Endothelial cell of umbilical vein (primary cell): ENCODE data around the gene VPS52. TPM values are rescaled to one million over a fixed set of nuclear protein-coding genes. Genes with fewer than 3 reads are reported as not detected.

Experiments
- BruUV-seq: library from RNA; stranded (reverse); fragments of 400-500 nt; replicated peaks from 2 replicates; lab custom pipeline; 2021; lab: Mats Ljungman, UMichigan
- CTCF ChIA-PET: fragments of 300-600, 350-600 bp; sonication (Branson Sonifier 250); formaldehyde crosslinking; loops from one replicate; lab custom pipeline; 2021; ENCODE audit warnings: antibody characterized with exemption, inconsistent platforms; lab: Charles Lee
- POLR2A ChIA-PET: fragments of 300-600, 350-600 bp; sonication (Branson Sonifier 250); formaldehyde crosslinking; loops from one replicate; lab custom pipeline; 2021; ENCODE audit warnings: antibody characterized with exemption, inconsistent platforms; lab: Charles Lee
- DNase-seq: peaks from one replicate; pipeline ENCODE4 v3.0.0-alpha.2; 2011; ENCODE audit warnings: low read depth, low spot score
- FAIRE-seq: peaks from 2 replicates; lab custom pipeline; 2011; peaks lifted over from hg19 to GRCh38; lab: Jason Lieb, UNC
- H2AFZ ChIP-seq: 2 replicates; pipeline ENCODE4 v1.6.0; 2012; ENCODE audit warnings: low read depth, low read length, control low read depth, inconsistent platforms
- H3K27ac ChIP-seq: 2 replicates; pipeline ENCODE4 v1.5.1; 2011; ENCODE audit warnings: low read depth, mild to moderate bottlenecking, control low read depth, low read length, moderate library complexity; ENCODE audit not compliant: insufficient read depth
- H3K27me3 ChIP-seq, 2 experiments: 2 replicates each; pipeline versions ENCODE4 v1.6.0 to v1.6.1; 2011; ENCODE audit warnings: low read length in 2 of 2, mixed read lengths in 1 of 2; ENCODE audit not compliant: control insufficient read depth in 2 of 2, insufficient read depth in 2 of 2
- H3K36me3 ChIP-seq, 2 experiments: 2 replicates in 1 of 2; 3 replicates in 1 of 2; pipeline ENCODE4 v1.5.1; 2011; ENCODE audit warnings: low read length in 2 of 2, mild to moderate bottlenecking in 1 of 2, moderate library complexity in 1 of 2; ENCODE audit not compliant: control insufficient read depth in 2 of 2, insufficient read depth in 2 of 2; ENCODE audit errors: extremely low read depth in 1 of 2
- H3K4me1 ChIP-seq: 3 replicates; pipeline ENCODE4 v1.5.1; 2011; ENCODE audit warnings: mild to moderate bottlenecking, low read length; ENCODE audit not compliant: control insufficient read depth, insufficient read depth; ENCODE audit errors: extremely low read depth
- H3K4me2 ChIP-seq: 2 replicates; pipeline ENCODE4 v1.6.1; 2011; ENCODE audit warnings: low read length, control low read depth, mixed read lengths; ENCODE audit not compliant: insufficient read depth
- H3K4me3 ChIP-seq, 3 experiments: fragments of 200-600 bp in 1 of 3; sonication (generic), shearing (Covaris generic) in 1 of 3; replicated peaks in 1 of 3; 2 replicates each; pipeline ENCODE4 v1.5.1; 2011 to 2016; ENCODE audit warnings: control low read depth in 3 of 3, low read length in 3 of 3, mild to moderate bottlenecking in 2 of 3, inconsistent platforms in 1 of 3, low read depth in 1 of 3, moderate library complexity in 1 of 3; ENCODE audit not compliant: insufficient read depth in 1 of 3
- H3K79me2 ChIP-seq: 2 replicates; pipeline ENCODE4 v1.6.0; 2012; ENCODE audit warnings: low read length, inconsistent platforms; ENCODE audit not compliant: control insufficient read depth, insufficient read depth
- H3K9ac ChIP-seq: replicated peaks from 2 replicates; pipeline ENCODE3; 2011; ENCODE audit warnings: low read length, control low read depth; ENCODE audit not compliant: insufficient read depth; ENCODE audit errors: extremely low read depth
- H3K9me1 ChIP-seq: replicated peaks from 3 replicates; pipeline ENCODE4 v1.6.0; 2011; ENCODE audit warnings: mild to moderate bottlenecking, low read length; ENCODE audit not compliant: control insufficient read depth, insufficient read depth; ENCODE audit errors: extremely low read depth
- H3K9me3 ChIP-seq: replicated peaks from 2 replicates; pipeline ENCODE4 v1.5.1; 2012; ENCODE audit warnings: low read length, inconsistent platforms; ENCODE audit not compliant: control insufficient read depth, insufficient read depth
- H4K20me1 ChIP-seq: replicated peaks from 2 replicates; pipeline ENCODE3; 2011; ENCODE audit warnings: mild to moderate bottlenecking, low read length; ENCODE audit not compliant: control insufficient read depth, insufficient read depth; ENCODE audit errors: extremely low read depth
- CTCF ChIP-seq, 2 donors: IDR thresholded peaks; 1 replicate in 1 of 2; 2 replicates in 1 of 2; pipeline ENCODE4 v1.5.1; 2011; ENCODE audit warnings: low read length in 2 of 2, mild to moderate bottlenecking in 2 of 2, moderate library complexity in 2 of 2, control low read depth in 1 of 2, inconsistent platforms in 1 of 2, low read depth in 1 of 2; ENCODE audit not compliant: insufficient read depth in 1 of 2; ENCODE audit errors: extremely low read depth in 1 of 2
- GATA2 ChIP-seq: IDR thresholded peaks from 2 replicates; pipeline ENCODE4 v1.7.0; 2011; ENCODE audit warnings: low read depth, mild to moderate bottlenecking, moderate library complexity, mixed read lengths, low read length; ENCODE audit not compliant: insufficient read length, insufficient read depth
- MYC ChIP-seq: IDR thresholded peaks from one replicate; pipeline ENCODE4 v1.6.1; 2011; ENCODE audit warnings: mild to moderate bottlenecking, low read depth, low read length
- dilution Hi-C: fragments of 300-500 bp; cut with MboI; formaldehyde crosslinking; loops from one replicate; pipeline ENCODE4 v1.15.0; 2019; ENCODE audit warnings: low sequenced_read_pairs; ENCODE audit not compliant: extremely low pct_ligation_motif_present
- intact Hi-C: fragments of 100-400 bp; cut with micrococcal nuclease; formaldehyde crosslinking; loops from one replicate; pipeline ENCODE4 v1.10.0; 2022
- polyA plus RNA-seq, 4 experiments: library from polyadenylated mRNA; depleted of rRNA in 3 of 4; stranded (reverse) in 3 of 4; unstranded in 1 of 4; fragments of >200 nt; gene quantifications; 2 replicates each; pipeline versions ENCODE4 v1.2.1 to v1.2.3, GENCODE V29; 2011 to 2012; ENCODE audit warnings: missing spikeins in 1 of 4
- total RNA-seq: library from RNA; stranded (reverse); gene quantifications from 2 replicates; pipeline ENCODE4 v1.2.3, GENCODE V29; 2021

Gene VPS52
- total and polyA plus RNA-seq, 2 donors (not counting 3 experiments of a cell fraction or from before 2014, with no cell fraction given): 49.2 to 112 TPM

DNA sequence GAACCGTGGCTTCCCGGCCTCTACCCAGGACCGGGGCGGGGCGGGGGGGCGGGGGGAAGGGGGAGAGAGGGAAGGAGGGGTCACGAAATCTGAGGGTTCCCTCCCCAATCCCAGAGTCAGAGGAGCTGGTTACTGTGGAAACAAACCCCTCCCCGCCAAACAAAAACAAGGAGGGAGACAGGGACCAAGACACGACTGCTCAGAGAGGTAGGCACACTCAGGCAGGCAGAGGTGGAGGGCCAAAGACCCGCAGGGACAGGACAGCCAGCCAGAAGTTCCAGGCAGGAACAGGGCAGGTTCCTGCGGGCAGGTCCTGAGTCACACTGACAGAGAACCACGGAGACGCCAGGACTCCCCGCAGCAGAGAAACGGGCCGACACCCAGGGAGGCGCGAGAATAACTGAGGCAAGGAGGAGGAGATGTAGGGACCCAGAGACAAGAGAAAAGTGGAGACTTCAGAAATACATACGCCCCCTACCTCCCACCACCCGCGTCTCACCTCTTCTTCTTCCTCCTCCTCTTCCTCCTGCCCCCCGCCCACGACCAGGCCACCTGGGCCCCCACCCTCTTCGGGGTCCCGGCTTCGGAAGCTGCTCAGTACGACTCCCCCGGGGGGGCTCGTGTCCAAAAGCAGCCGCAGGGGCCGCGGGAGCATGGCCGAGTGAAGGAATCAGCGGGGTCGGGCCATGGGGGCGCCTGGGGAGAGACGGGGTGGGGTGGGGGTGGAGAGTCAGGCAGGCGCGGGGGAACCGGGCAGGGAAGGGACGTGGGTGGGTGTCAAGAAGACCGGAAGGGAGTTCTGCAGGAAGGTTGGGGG, 26.5 kb upstream of the VPS52 start:
- Histone ChIP-seq H3K27ac (peak overlapping the region; percentile 73), H3K9me3 (no peaks in the 10 kb centered on the region), H4K20me1 (no peaks in the 10 kb centered on the region), H3K4me3 (peak overlapping the region; percentile 67 to 82 (median 75)), H3K9me1 (no peaks in the 10 kb centered on the region), H2AFZ (no peak overlapping the region), H3K4me1 (peaks cover 13% of the 10 kb centered on the region), H3K79me2 (peaks cover 16% of the 10 kb centered on the region), H3K27me3 (no peaks in the 10 kb centered on the region), H3K4me2 (peak overlapping the region; percentile 76), H3K36me3 (peaks cover 2 to 17% of the 10 kb centered on the region in 2 experiments), H3K9ac (peak overlapping the region; percentile 65)
- intact Hi-C loops: no loop called here
- ChIA-PET CTCF (interaction anchor here (1.2 to 3.3 kb wide), 5 partner anchors 9 to 47 kb away, joined by 5 to 39 read pairs (median 14); partner anchors contain the start of genes B3GALT4, PFDN6, WDR46 and ZBTB22), POLR2A (interaction anchor here (0.6 to 1.7 kb wide), 3 partner anchors 9 to 21 kb away, joined by 5 to 9 read pairs (median 6); partner anchors contain the start of genes B3GALT4, WDR46 and ZBTB22)
- DNase-seq: peak; percentile 55
- BruUV-seq: no TSS peak
- dilution Hi-C loops: no loop called here
- peak; percentile 76 for FAIRE-seq
- TF ChIP-seq GATA2 (no peak), CTCF (IDR thresholded peaks at IDR 0.05; ENCODE audit: extremely low read depth in 1 of 2, insufficient read depth in 1 of 2, low read depth in 1 of 2, low read length in 2 of 2) (peak in 1 of 2 donors; percentile 3), MYC (no peak)
